ENCODE measurements around the gene ZBTB17.

DNA sequence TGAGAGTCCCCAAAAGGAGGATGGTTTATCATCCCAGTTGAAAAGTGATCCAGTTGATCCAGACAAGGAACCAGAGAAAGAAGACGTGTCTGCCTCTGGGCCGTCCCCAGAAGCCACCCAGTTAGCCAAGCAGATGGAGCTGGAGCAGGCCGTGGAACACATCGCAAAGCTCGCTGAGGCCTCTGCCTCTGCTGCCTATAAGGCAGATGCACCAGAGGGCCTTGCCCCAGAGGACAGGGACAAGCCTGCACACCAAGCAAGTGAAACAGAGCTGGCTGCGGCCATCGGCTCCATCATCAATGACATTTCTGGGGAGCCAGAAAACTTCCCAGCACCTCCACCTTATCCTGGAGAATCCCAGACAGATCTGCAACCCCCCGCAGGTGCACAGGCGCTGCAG is 43.3 kb downstream of the ZBTB17 start:
- no peak for TF ChIP-seq CTCF (IDR thresholded peaks at IDR 0.05)
- TF ChIP-seq POLR2AphosphoS5 (IDR thresholded peaks at IDR 0.05): no peak
- TF ChIP-seq EP300 (IDR thresholded peaks at IDR 0.05; ENCODE audit: low read depth): no peak
- no peak for TF ChIP-seq POLR2A (IDR thresholded peaks at IDR 0.05)

All from transverse colon (tissue), 4 donors.